HepG2 (cell line): Measurements from ENCODE around the gene EXOSC7. TPM values are rescaled to one million over a fixed set of nuclear protein-coding genes. Genes with fewer than 3 reads are reported as not detected.

ENCODE experiments used
- AHDC1 ChIP-seq: sonication (generic); formaldehyde crosslinking; IDR thresholded peaks from 2 replicates; pipeline ENCODE4 v1.5.1; 2020; ENCODE audit warnings: mild to moderate bottlenecking, missing genetic modification reagents, borderline replicate concordance
- FOXA3 ChIP-seq: IDR thresholded peaks from 2 replicates; pipeline ENCODE4 v1.6.1; 2016; ENCODE audit warnings: missing genetic modification reagents, missing compliant biosample characterization
- KIAA2018 ChIP-seq: sonication (generic); formaldehyde crosslinking; IDR thresholded peaks from 2 replicates; pipeline ENCODE4 v1.5.0; 2020; ENCODE audit warnings: mild to moderate bottlenecking, missing genetic modification reagents, borderline replicate concordance
- MXD3 ChIP-seq: IDR thresholded peaks from 2 replicates; pipeline ENCODE4 v1.6.1; 2016; ENCODE audit warnings: mild to moderate bottlenecking, missing biosample characterization, missing genetic modification reagents
- NFKBIZ ChIP-seq: IDR thresholded peaks from 2 replicates; pipeline ENCODE4 v1.6.1; 2018; ENCODE audit warnings: missing genetic modification reagents, missing compliant biosample characterization
- RXRB ChIP-seq: IDR thresholded peaks from 2 replicates; pipeline ENCODE4 v1.6.1; 2016; ENCODE audit warnings: borderline replicate concordance, missing genetic modification reagents, missing compliant biosample characterization
- SMARCE1 ChIP-seq: fragments of 450-650 bp; IDR thresholded peaks from 2 replicates; pipeline ENCODE4 v1.6.1; 2017; ENCODE audit warnings: borderline replicate concordance
- ZNF639 ChIP-seq: conservative IDR thresholded peaks from 2 replicates; pipeline ENCODE4 v1.6.1; 2018; ENCODE audit warnings: missing genetic modification reagents
- ZNF775 ChIP-seq: sonication (generic); formaldehyde crosslinking; IDR thresholded peaks from 2 replicates; pipeline ENCODE4 v1.4.0; 2020; ENCODE audit warnings: missing genetic modification reagents, mild to moderate bottlenecking, moderate library complexity, borderline replicate concordance
- ZSCAN25 ChIP-seq: sonication (generic); formaldehyde crosslinking; IDR thresholded peaks from 2 replicates; pipeline ENCODE4 v1.8.0; 2022; ENCODE audit warnings: mild to moderate bottlenecking, missing genetic modification reagents
- polyA plus RNA-seq, 8 experiments: library from polyadenylated mRNA; depleted of rRNA in 3 of 8; stranded (reverse) in 7 of 8; unstranded in 1 of 8; fragments of >200 nt; fragmentation: Illumina TruSeq in 4 of 8; extraction: Trizol in 4 of 8; gene quantifications; 2 replicates each; pipeline versions ENCODE4 v1.2.1 to v1.2.3, GENCODE V29; 2011 to 2016; ENCODE audit warnings: low read depth in 4 of 8, missing spikeins in 1 of 8, mixed read lengths in 1 of 8; ENCODE audit not compliant: insufficient read depth in 1 of 8
- total RNA-seq, 5 experiments: library from RNA; depleted of rRNA; stranded (reverse); fragments of >200 nt; fragmentation: Illumina TruSeq; extraction: Trizol; gene quantifications; 2 replicates each; pipeline ENCODE4 v1.2.3, GENCODE V29; 2016; ENCODE audit warnings: low read depth in 1 of 5

Gene EXOSC7
- total and polyA plus RNA-seq, 2 of the 13 experiments (the other 11 are each of a cell fraction or from before 2014, with no cell fraction given): 68.3 to 74.7 TPM

- TF ChIP-seq KIAA2018 (no peak), ZNF639 (0 out of 2 replicates have a peak, but pooled peaks have one; percentile 43), FOXA3 (CRISPR knock-in tag) (peak; percentile 49; the same call in 1 of the 2 replicates), RXRB (CRISPR knock-in tag) (no peak; the same call in 1 of the 2 replicates), SMARCE1 (no peak), NFKBIZ (CRISPR knock-in tag) (0 out of 2 replicates have a peak, but pooled peaks have one; percentile 60), ZNF775 (CRISPR knock-in tag) (no peak), ZSCAN25 (CRISPR knock-in tag) (peak; percentile 63; the same call in 1 of the 2 replicates), AHDC1 (CRISPR knock-in tag) (peak; percentile 39; the same call in 1 of the 2 replicates), MXD3 (CRISPR knock-in tag) (peak; percentile 56; the same call in 1 of the 2 replicates)
Observed at GRCh38 chr3:44976002-44976815, at the start of gene EXOSC7, which contains the start of gene ZDHHC3 (continued).
